HG03280 (cell line): ENCODE data around the gene NIPAL1.

ENCODE experiments used
- ATAC-seq: cut with Tn5 transposase; IDR thresholded peaks from one replicate; pipeline ENCODE4 v1.9.1; 2021; ENCODE audit warnings: mild to moderate bottlenecking, moderate library complexity; ENCODE audit not compliant: unreplicated experiment

Gene NIPAL1

DNA sequence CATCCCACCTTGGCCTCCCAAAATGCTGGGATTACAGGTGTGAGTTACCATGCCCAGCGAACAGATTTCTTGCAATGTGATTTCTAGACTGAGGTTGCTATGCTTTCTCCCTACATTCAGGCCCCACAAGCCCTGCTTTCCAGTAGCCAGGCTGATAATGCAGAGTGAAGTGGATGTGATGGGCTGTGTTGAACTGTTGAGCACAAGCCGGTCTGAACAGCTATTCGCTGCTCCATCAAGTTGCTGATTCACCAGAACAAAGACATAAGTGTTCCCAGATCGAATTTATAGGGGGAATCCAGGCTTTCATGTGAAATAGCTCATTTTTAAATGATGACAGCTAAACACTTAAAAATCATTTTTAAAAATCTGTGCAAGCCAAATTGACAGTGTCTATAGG, 8.0 kb downstream of the NIPAL1 start:
- ATAC-seq = no peak

DNA sequence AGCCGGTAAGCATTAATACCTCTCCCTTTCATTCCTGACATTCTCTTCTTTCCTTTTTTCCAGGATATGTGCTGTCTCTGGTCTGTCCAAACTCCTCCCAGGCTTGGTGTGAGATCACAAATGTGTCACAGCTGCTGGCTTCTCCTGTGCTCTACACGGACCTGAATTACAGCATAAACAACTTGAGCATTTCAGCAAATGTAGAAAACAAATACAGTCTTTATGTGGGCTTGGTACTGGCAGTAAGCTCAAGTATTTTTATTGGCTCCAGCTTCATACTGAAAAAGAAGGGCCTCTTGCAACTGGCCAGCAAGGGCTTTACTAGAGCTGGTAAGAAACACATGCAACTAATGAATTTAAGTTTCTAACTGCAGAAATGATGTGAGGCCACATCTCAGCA, 8.4 kb downstream of the NIPAL1 start:
- ATAC-seq = no peak

DNA sequence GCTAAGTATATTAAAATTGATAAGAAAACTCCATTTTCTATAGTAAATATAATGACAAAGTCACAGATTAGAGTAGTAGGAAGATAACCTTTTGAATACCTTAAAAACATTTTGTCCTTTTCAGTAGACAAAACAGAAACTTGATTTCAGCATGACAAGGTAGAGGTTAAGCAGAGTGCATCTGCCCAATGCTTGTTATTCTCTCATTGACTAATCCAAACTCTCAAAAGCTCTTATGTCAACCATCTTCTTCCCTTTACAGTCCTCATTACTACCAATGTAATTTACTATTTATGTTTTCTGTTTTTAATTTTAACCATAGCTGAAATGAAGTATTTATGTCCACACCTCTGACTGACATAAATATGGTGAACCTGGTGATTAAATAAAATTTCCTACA, 11.1 kb downstream of the NIPAL1 start:
- peak; percentile 87 for ATAC-seq

DNA sequence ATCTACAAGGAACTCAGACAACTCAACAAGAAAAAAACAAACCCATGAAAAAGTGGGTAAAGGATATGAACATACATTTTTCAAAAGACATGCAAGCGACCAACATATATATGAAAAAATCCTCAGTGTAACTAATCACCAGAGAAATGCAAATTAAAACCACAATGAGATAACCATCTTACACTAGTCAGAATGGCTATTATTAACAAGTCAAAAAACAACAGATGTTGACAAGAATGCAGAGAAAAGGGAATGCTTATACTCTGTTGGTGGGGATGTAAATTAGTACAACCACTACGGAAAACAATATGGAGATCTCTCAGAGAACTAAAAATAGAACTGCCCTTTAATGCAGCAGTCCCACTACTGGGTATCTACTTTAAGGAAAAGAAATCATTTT, 12.1 kb downstream of the NIPAL1 start:
- peak; percentile 54 for ATAC-seq

DNA sequence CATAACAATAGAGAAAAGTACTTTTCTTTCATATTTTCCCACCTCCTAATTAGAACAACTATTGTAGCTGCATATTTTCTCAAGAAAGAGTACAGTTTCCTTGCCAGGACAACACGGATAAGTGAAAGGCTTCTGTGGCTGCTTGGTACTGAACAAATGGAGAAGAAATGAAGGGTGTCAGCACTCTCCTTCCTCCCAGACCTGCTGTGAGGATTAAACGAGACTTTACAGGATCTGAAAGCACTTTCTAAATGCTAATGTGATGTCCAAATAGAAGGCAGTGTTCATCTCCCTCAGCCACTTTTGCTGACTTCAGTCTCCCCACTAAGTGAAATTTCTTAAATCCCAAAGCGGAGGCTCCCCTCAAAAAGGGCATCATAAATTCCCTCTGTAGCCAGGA, 13.9 kb downstream of the NIPAL1 start:
- no peak for ATAC-seq

DNA sequence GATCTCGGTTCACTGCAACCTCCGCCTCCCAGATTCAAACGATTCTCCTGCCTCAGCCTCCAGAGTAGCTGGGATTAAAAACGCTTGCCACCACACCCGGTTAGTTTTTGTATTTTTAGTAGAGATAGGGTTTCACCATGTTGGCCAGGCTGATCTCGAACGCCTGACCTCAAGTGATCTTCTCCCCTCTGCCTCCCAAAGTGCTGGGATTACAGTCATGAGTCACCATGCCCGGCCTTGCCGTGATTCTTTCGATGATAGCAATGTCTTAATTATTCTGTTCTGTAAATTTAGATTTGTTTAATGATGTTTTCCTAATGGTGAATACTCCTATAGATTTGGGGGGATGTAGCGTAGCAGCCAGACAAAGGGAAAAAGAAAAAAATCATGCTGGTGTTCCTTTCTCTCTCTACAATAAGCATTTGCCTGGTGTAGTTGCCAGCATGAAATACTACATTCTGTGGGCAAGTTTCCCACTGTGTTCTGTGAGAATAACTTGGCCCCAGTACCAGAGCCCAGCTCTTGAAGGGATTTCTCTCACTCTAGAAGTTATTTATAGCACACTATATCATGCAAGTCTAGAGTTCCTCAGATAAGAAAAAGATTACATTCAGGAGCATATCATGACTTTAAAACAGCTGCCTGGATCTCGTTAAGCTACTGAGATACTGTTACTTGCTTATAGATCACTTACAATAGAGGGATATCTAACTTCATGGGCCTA, 15.4 kb downstream of the NIPAL1 start:
- ATAC-seq = no peak

DNA sequence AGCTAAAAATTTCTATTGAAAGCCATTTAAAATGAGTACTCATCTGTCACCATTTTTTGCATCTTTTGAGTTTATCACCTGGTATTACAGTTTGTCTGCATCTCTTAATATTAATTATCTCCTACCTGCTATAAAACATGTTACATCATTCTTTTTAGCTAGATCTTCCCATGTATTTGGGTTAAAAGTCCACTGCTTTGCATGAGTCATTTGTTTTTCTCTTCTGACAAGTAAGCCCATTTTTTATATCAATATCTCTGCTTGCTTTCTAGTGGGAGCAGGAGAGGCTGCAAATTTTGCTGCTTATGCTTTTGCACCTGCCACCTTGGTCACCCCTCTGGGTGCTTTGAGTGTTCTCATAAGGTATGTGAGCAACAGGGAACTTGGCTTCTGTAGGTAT, 16.1 kb downstream of the NIPAL1 start:
- ATAC-seq = no peak

DNA sequence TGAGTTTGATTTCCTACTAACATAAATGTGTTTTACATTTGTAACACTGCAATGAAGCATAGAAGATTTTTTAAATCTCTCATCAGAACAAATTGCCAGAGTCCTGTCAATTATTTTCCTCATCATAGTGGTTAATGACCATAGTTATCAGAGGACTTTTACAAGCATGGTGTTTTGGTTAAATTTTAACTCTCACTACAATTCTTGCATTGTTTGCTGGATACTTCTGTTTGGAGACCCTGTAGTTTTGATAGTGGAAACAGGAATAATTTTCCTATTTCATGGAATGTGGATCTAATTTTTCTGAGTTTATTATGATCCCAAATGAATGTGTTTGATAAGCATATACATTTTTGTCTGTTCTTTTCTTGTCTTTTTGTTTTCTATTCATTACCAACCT, 16.8 kb downstream of the NIPAL1 start:
- ATAC-seq = no peak

DNA sequence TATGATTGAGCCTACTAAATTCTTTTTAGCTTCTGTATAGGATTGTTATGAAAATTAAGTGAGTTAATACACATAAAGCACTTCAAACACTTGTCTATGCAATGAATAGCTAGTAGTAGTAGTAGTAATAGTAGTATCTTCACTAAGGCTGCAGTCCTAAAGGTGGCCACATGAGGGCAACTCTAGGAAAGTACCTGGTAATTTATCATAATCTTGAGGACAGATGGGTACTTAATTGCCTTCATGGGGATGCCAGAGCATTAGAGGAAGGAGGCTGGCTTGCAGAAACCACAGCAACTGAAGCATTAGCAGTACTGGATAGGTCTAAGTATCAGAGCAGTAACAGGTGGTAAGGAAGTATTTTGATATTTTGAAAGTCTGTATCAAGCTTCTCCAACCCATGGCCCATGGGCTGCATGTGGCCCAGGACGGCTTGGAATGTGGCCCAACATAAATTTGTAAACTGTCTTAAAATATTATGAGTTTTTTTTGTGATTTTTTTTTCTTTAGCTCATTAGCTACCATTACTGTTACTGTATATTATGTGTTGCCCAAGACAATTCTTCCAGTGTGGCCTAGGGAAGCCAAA, 17.3 kb downstream of the NIPAL1 start:
- peak; percentile 51 for ATAC-seq

DNA sequence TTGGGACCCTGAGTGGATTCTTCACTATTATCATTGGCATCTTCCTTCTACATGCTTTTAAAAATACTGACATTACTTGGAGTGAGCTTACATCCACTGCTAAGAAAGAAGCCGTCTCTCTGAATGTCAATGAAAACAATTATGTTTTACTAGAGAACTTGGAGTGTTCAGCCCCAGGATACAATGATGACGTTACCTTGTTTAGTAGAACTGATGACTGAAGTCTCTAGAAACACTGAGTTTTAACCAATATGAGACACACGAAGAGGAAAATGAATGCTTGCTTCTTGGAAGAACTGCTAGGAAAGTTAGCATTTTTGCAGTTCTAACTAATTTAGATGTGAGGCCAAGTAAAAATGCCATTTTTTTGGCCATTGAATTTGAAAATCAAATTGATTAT, 19.4 kb downstream of the NIPAL1 start:
- ATAC-seq = no peak

DNA sequence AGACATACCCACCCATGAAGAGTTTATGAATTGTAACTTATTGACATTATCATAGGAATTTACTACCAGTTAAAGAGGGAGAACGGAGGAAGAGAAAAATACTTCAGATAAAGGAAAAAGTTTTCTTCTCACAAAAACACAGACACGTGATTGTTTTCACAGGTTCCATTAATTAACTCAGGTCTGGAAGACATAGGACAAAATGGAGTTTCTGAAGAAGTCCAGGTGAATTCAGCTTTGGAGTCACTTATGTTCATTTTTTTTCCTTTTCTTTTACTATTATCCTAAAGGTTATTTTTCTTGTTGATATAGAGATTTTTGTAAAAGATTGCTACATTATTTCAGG, 20.5 kb downstream of the NIPAL1 start:
- no peak for ATAC-seq

DNA sequence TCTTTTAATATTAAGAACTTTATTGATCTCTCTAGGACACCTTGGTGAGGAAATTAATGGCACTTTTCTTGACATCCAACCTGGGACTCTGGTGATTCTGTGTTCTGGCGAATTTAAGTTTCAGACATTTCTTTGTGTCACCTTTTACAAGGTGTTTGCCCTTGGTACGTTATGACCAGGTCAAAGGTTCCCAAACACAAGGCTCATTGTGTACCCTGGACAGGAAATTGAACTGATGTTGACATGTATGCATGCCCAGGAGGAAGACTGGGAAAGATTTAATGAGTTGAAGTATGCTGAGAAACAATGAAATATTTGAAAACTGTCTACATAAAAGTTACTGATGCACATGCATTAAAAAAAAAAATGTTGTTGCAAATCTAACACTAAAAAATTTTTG, 22.1 kb downstream of the NIPAL1 start:
- no peak for ATAC-seq

DNA sequence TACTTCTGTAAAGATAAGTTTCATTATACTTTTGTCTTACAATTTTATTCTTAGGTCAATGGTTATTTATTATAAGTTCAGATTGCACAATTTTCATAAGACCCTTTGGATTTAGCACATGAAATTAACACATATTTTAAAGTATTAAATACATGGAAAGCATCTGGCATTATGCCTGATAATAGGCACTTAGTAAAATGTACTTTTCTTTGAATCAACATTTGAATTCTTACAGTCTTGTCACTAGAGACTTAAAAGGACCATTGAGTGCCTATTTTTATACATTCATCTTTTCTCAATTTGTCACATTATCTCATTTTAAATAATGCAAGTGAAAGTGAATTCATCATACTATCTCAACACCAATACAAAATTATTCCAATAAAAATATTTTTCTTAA, 23.0 kb downstream of the NIPAL1 start:
- no peak for ATAC-seq

DNA sequence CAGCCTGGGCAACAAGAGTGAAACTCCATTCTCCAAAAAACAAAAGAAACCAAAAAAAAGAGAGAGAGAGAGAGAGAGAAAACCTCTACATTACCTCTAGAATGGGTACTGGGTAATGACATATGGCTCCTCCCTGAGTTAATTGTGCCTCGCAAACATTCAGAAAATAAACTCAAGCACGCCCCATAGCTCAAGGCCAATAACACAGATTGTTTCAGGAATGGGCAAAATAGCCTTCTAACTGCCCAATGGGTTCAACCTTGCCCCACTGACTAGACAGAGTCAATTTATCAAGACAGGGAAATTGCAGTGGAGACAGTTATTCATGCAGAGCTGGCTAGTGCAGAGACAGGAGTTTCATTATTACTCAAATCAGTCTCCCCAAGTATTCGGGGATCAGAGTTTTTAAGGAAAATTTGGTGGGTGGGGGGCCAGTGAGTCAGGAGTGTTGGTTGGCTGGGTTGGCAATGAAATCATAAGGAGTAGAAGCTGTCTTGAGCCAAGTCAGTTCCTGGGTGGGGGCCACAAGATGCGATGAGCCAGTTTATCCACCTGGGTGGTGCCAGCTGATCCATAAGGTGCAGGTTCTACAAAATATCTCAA, 25.1 kb downstream of the NIPAL1 start:
- ATAC-seq = no peak

DNA sequence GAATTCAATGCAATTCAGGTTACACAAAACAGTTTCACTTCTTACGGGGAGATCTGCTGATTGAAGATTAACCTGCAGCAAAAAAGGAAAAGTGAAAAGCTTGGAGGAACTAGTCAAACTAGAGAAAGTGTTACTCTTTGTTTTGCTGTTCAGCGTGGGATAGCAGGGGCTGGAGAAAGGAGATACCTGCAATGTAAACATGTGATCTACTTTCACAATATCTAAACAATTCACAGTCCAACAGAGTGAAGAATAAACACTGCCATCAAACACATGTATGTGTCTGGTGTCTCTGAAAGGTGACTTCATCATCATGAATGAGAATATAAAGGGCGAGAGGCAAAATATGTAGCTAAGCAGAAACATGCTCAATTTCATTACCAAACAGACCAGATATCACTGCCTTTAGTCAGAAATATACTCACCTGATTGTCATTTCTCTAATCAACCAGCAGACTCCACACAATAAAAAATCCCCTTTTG, 26.4 kb downstream of the NIPAL1 start:
- ATAC-seq = no peak

DNA sequence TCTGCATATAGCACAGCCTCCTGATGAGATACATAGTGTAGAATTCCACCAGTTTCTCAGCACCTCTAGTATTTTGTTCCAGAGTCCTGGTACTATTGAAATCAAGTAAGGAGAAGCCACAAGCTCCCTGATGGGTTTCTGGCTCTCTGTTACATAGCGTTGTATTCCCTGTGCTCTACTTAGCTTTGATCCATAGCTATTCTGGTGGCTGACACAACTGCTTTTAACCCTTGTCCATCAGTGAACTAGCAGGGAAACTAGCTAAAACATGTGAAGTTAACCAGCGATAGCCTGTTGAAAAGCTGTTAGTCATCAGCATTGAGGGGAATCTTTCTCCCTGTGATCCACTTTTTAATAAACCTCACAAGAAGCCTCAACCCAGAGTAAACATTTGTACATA, 26.9 kb downstream of the NIPAL1 start:
- ATAC-seq = no peak

DNA sequence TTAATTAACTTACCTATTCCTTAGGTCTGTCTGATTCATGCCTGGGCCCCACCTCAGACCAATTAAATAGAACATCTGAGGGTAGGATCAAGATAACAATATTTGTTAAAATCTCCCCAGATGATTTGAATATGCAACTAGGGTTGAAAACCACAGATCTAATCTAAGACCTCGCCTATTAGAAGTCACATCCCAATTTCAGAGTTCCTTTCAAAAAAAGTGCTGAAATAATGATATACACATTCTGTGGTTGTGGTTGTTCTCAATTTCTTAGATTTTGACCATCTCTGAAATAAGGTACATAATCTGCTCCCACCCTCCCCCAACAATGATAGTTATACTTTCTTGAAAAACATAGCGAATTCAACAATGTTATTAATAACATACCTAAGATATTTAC, 27.7 kb downstream of the NIPAL1 start:
- no peak for ATAC-seq

DNA sequence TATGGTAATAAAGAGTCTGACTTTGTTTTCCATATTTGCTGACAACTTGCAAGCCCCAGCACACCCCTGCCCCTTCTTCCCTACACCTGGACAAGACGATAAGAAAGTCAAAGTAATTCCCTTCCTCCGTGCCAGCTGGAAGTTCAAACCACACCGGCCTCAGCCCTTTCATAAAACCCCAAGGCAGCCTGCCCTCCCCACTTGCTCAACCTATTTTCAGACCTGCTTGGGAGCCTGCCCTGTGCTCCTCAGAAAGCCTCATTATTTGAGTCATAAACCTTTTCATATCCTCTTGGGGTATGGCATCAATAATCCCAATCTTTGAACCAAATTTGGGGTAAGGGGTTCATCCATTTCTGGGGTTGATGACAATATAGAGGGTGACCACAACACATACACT, 29.5 kb downstream of the NIPAL1 start:
- no peak for ATAC-seq

DNA sequence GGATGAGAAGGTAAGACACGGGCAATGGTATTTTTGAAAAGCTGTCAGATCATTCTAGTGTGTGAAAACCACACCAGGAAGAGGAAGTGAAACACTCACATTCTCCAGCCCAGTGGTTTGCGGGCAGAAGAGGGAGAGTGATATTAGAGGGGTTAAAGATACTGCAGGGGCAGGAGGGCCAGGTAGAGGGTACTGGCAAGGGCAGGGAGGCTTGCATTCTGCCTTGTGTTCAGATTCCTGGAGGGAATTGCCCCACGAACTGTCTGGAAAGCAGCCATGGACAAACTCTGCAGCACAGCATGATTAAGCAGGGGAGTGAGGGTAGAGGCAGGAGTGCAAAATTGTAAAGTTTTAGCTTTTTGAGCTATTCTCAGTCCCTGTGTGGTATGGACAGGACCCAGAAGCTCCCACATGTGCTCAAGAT, 30.9 kb downstream of the NIPAL1 start:
- peak; percentile 98 for ATAC-seq

DNA sequence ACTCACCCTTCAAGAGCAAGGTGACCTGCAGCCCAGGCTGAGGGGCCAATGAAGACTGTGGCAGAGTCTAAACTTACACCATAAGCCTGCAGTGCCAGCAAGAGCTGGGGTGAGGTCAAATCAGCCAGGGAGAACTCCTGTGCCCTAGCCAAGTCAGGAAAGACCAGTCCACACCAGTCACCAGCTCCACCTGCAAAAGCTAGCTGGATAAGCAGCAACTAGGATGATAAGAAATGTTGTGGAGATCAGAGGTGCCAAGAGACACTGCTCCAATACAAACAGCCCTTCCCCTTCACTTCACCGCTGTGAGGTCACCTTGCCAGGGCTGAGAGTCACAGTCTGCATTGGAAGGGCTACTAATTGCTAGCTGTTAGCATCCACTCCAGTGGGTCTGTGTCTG, 31.3 kb downstream of the NIPAL1 start:
- ATAC-seq = no peak

DNA sequence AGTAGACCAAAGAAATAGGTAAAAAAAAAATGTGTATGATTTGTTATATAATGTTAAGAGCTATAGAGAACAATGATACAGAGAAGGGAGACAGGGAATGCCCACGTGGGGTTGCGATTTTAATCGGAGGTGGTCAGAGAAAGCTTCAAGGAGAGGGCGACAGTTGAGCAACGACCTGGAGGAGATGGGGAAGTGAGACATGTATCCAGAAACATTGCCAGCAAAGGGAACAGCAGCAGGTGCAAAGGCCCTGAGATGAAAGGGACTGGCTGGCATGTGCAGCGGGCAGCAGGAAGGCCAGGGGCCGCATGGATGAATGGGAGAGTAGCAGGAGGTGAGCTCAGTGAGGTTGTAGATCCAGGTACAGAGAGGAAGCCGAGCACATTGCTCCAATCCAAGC, 32.9 kb downstream of the NIPAL1 start:
- ATAC-seq = no peak

DNA sequence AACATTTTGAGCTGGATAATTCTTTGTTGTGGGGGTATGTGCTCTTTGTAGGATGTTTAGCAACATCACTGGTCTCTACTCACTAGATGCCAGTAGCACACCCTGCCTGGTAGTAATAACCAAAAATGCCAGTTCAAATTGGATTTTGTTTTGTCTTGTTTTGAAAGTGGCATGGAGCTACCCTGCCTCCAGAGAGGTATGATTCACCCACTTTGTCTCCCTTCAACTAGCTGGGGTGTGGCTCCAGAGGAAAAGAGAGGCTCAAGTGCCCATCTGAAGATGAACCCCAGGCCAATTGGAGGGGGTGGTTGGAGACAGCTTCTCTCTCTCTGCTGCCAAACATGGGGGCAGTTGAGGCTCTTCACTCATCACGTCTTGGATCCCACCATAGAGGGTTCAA, 34.5 kb downstream of the NIPAL1 start:
- ATAC-seq = no peak
